Pancreas (tissue), 10 donors: ENCODE results near the gene VDAC2. TPM values are rescaled to one million over a fixed set of nuclear protein-coding genes. Genes with fewer than 3 reads are reported as not detected.
"Not testable (repeated sequence)": the region's sequence is repeated elsewhere in the genome, so short reads cannot be mapped to it uniquely, and the experiment has no call there.

Experiments
- ATAC-seq, 4 donors: fragments of 200-7000 bp; cut with Tn5 transposase; one replicate each; pipeline versions ENCODE4 v1.8.0 to v1.9.1; 2020; ENCODE audit warnings: mild to moderate bottlenecking in 4 of 4, moderate library complexity in 4 of 4
- DNase-seq, 6 donors: peaks; one replicate each; pipeline ENCODE4 v3.0.0-alpha.2; 2020
- FAIRE-seq: peaks from 2 replicates; lab custom pipeline; 2012; peaks lifted over from hg19 to GRCh38; lab: Jason Lieb, UNC
- H3K27ac ChIP-seq, 4 donors: fragments of 200-600 bp; sonication (generic); 1 replicate in 3 of 4; 2 replicates in 1 of 4; pipeline versions ENCODE4 v1.5.0 to v1.8.0; 2020
- H3K27me3 ChIP-seq, 4 donors: fragments of 200-600 bp; one replicate each; pipeline ENCODE4 v1.8.0; 2021
- H3K36me3 ChIP-seq, 3 donors: fragments of 200-600 bp; sonication (generic) in 1 of 3; one replicate each; pipeline versions ENCODE4 v1.5.0 to v1.8.0; 2020 to 2021
- H3K4me1 ChIP-seq, 3 donors: fragments of 200-600 bp; one replicate each; pipeline ENCODE4 v1.8.0; 2021
- H3K4me3 ChIP-seq, 4 donors: fragments of 200-600 bp; sonication (generic) in 2 of 4; one replicate each; pipeline versions ENCODE4 v1.5.0 to v1.8.0; 2020 to 2021
- H3K9me3 ChIP-seq, 4 donors: fragments of 200-600 bp; one replicate each; pipeline ENCODE4 v1.8.0; 2021
- WGBS, 2 donors: extraction: QIAGEN DNeasy Blood & Tissue Kit; methylation state at CpG; one replicate each; pipeline ENCODE4 v1.1.7; 2013; 5-methylcytosine and 5-hydroxymethylcytosine counted together
- intact Hi-C, 3 donors: fragments of 100-400 bp; cut with DNase I; formaldehyde crosslinking; loops; one replicate each; pipeline versions ENCODE4 v1.11.1 to v1.14.2; 2022
- polyA plus RNA-seq, 2 donors: library from polyadenylated mRNA; stranded (reverse); fragments of 200-250 nt; gene quantifications; one replicate each; pipeline ENCODE4 v1.2.3, GENCODE V29; 2013
- total RNA-seq, 6 donors: library from RNA; stranded (reverse); fragmentation: NEBNext Ultra II Directional in 4 of 6; extraction: Animal tissue kit (Norgen Biotek cat#: 25700) in 4 of 6; gene quantifications; one replicate each; pipeline versions ENCODE4 v1.2.1 to v1.2.4, GENCODE V29; 2021 to 2023
- TF ChIP-seq, protein P1 (sequence below), 4 donors: fragments of 200-600 bp; sonication (generic) in 3 of 4; IDR thresholded peaks; one replicate each; pipeline versions ENCODE4 v1.5.0 to v1.8.0; 2021; ENCODE audit warnings: antibody characterized with exemption in 4 of 4
- donor health status: healthy with polysubstance abuse.
- donor health status: DM: no; HTN: no; CAD: no; lungs with moderate emphysema.
- donor health status: DM: no; HTN: no; CAD: no.
- donor health status: control.
- donor health status: control.
- donor health status: Bipolar disorder and iron deficiency.
- donor health status: DM: yes; HTN: yes; CAD: no.
- donor health status: DM: no; HTN: no; CAD: no.
- donor health status: DM: no; HTN: no; CAD: no.
- donor health status: DM: yes; HTN: yes; CAD: no.

The VDAC2 gene
- total and polyA plus RNA-seq, 8 donors: 56.6 to 113 (median 87.4) TPM

DNA sequence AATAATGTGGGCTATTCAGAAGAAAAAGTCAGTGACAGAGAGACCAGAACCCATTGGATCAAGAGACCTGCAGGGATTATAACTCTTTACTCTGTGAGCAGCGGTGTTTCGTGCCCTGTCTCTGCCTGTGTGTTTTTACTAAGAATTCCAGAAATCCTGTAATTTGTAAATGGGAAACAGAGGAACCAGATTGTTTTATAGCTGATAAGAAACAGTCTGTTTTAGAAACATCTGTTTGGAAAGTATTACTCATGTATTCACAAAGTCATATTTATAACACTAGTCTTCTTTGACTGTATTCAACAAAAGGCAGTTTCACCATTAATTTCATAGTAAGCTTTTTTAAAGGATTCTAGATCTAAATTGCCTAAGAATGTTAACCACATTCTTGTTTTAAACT is 30.0 kb upstream of the VDAC2 start:
- Histone ChIP-seq H3K27me3 (no peaks in the 10 kb centered on the region), H3K4me1 (no peaks in the 10 kb centered on the region), H3K4me3 (no peak overlapping the region), H3K36me3 (peaks cover 0 to 4% (median 0%) of the 10 kb centered on the region in 3 donors), H3K9me3 (no peaks in the 10 kb centered on the region), H3K27ac (no peak overlapping the region)
- FAIRE-seq (peak; percentile 34), DNase-seq (no peak), ATAC-seq (peak in 1 of 4 donors; percentile 18)
- WGBS, 2 donors: 89 to 95% methylated on average over 2 of the region's 2 CpGs
- TF ChIP-seq, protein P1, sequence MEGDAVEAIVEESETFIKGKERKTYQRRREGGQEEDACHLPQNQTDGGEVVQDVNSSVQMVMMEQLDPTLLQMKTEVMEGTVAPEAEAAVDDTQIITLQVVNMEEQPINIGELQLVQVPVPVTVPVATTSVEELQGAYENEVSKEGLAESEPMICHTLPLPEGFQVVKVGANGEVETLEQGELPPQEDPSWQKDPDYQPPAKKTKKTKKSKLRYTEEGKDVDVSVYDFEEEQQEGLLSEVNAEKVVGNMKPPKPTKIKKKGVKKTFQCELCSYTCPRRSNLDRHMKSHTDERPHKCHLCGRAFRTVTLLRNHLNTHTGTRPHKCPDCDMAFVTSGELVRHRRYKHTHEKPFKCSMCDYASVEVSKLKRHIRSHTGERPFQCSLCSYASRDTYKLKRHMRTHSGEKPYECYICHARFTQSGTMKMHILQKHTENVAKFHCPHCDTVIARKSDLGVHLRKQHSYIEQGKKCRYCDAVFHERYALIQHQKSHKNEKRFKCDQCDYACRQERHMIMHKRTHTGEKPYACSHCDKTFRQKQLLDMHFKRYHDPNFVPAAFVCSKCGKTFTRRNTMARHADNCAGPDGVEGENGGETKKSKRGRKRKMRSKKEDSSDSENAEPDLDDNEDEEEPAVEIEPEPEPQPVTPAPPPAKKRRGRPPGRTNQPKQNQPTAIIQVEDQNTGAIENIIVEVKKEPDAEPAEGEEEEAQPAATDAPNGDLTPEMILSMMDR (IDR thresholded peaks at IDR 0.05): no peak
- intact Hi-C loops: no loop called here

DNA sequence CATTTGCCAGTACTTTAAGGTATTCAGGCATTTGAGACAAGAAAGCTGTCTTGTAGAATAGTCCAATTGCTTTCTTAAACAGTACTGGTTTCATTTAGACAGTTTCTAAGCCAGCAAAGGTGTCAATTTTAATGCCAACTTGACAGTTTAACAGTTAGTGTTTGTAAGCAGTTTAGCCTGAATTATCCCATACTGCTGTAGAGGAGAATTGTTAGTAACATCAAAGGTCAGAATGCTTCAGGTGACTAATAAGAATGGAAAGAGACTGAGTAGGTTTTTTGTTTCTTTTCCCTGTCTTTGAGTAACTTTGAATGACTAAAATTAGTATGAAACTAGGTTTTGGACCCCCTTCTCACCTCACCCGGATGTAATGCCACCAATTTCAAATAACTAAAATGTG is 29.5 kb upstream of the VDAC2 start:
- Histone ChIP-seq H3K36me3 (peaks cover 0 to 3% (median 0%) of the 10 kb centered on the region in 3 donors), H3K4me3 (no peak overlapping the region), H3K27ac (no peak overlapping the region), H3K9me3 (no peaks in the 10 kb centered on the region), H3K27me3 (no peaks in the 10 kb centered on the region), H3K4me1 (no peaks in the 10 kb centered on the region)
- no peak for FAIRE-seq
- intact Hi-C loops: no loop called here
- ATAC-seq: no peak
- DNase-seq: no peak
- TF ChIP-seq, protein P1 (IDR thresholded peaks at IDR 0.05): no peak
- 85 to 94% methylated on average over 1 of the region's 1 CpG for WGBS, 2 donors

DNA sequence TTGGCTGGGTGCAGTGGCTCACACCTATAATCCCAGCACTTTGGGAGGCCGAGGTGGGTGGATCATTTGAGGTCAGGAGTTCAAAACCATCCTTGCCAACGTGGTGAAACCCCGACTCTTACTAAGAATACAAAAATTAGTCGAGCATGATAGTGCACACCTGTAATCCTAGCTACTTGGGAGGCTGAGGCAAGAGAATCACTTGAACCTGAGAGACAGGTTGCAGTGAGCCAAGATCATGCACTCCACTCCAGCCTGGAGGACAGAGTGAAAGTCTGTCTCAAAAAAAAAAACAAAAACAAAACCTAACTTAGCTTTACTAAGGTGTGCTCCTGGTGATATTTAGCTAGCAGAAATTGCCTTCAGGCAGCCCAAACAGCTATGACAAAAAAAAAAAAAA is 24.3 kb upstream of the VDAC2 start:
- 62 to 72% methylated on average over 4 of the region's 4 CpGs for WGBS, 2 donors
- intact Hi-C loops: no loop called here
- H3K4me1 ChIP-seq: no peaks in the 10 kb centered on the region
- FAIRE-seq (no peak), ATAC-seq (no peak), DNase-seq (no peak)
- H3K9me3 ChIP-seq: no peaks in the 10 kb centered on the region
- TF ChIP-seq, protein P1 (IDR thresholded peaks at IDR 0.05): no peak
- H3K27me3 ChIP-seq: no peaks in the 10 kb centered on the region
- no peaks in the 10 kb centered on the region for H3K36me3 ChIP-seq
- H3K4me3 ChIP-seq: no peak overlapping the region
- H3K27ac ChIP-seq: no peak overlapping the region

DNA sequence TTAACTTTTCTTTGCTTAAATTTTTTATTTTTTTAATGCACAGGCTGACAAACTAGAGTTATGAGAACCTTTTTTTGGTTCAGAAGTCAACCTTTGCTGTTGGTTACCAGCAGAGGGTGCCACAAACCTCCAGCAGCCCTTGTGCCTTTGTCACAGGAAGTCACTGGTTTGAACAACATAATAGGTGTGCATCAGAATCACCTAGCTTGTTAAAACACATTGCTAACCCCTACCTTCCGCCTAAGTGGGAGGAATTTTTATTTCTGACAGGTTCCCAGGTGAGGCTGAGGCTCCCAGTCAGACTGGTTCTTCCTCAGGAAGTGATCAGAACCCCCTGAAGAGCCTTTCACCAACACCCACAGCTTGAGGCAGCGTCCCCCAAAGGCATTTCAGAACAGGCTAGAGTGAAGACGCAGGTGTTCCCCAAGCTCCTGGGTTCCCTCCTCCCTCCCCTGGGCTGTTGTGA is 22.6 kb upstream of the VDAC2 start:
- ATAC-seq: peak; percentile 60 to 84 (median 76)
- FAIRE-seq: no peak
- Histone ChIP-seq H3K4me3 (no peak overlapping the region), H3K36me3 (no peaks in the 10 kb centered on the region), H3K9me3 (no peaks in the 10 kb centered on the region), H3K27ac (peak overlapping the region in 2 of 4 donors; percentile 48 to 64), H3K4me1 (peaks cover 0 to 12% (median 4%) of the 10 kb centered on the region in 3 donors), H3K27me3 (no peaks in the 10 kb centered on the region)
- TF ChIP-seq, protein P1 (IDR thresholded peaks at IDR 0.05): peak; percentile 25 to 58 (median 40)
- WGBS, 2 donors: 48 to 61% methylated on average over 3 of the region's 3 CpGs
- intact Hi-C loops: no loop called here
- DNase-seq: peak in 4 of 6 donors; percentile 44 to 74 (median 59)

DNA sequence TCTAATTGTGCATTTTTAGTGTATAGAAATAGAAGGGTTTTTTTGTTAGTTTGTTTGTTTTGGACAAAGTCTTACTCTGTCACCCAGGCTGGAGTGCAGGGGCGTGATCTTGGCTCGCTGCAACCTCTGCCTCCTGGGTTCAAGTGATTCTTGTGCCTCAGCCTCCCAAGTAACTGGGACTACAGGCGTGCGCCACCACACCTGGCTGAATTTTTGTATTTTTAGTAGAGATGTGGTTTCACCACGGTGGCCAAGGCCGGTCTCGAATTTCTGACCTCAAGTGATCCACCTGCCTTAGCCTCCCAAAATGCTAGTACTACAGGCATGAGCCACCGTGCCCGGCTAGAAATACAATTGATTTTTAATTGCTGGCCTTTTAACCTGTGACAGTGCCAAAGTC is 22.1 kb upstream of the VDAC2 start:
- Histone ChIP-seq H3K27ac (peak overlapping the region in 2 of 4 donors; percentile 48 to 64), H3K4me1 (peaks cover 0 to 12% (median 4%) of the 10 kb centered on the region in 3 donors)
- intact Hi-C loops, DNase-seq, H3K27me3 ChIP-seq, ATAC-seq, H3K9me3 ChIP-seq, H3K36me3 ChIP-seq, H3K4me3 ChIP-seq, FAIRE-seq: not testable (repeated sequence)
- 82 to 87% methylated on average over 9 of the region's 9 CpGs for WGBS, 2 donors
